ENCODE data around the gene PSMB11. TPM values are rescaled to one million over a fixed set of nuclear protein-coding genes. Genes with fewer than 3 reads are reported as not detected.

PSMB11 gene
- polyA plus RNA-seq, 4 donors, result not detected

GRCh38 chr14:23040100-23040499 is 1.9 kb upstream of the PSMB11 start:
- no peak for DNase-seq (ENCODE audit: low read depth in 4 of 4, low spot score in 3 of 4)

GRCh38 chr14:23041729-23042128 is 283 bp upstream of the PSMB11 start:
- no peak for DNase-seq (ENCODE audit: low read depth in 4 of 4, low spot score in 3 of 4)

GRCh38 chr14:23043145-23043544 is 1.1 kb downstream of the PSMB11 start:
- DNase-seq (ENCODE audit: low read depth in 4 of 4, low spot score in 3 of 4), result no peak

- DNase-seq (ENCODE audit: low read depth in 4 of 4, low spot score in 3 of 4), result no peak
Measured at GRCh38 chr14:23043754-23044153, 1.7 kb downstream of the PSMB11 start.

GRCh38 chr14:23044840-23045239 is 2.8 kb downstream of the PSMB11 start:
- no peak for DNase-seq (ENCODE audit: low read depth in 4 of 4, low spot score in 3 of 4)

- no peak for DNase-seq (ENCODE audit: low read depth in 4 of 4, low spot score in 3 of 4)
Measured at GRCh38 chr14:23045419-23046357, 3.7 kb downstream of the PSMB11 start.

- DNase-seq (ENCODE audit: low read depth in 4 of 4, low spot score in 3 of 4), result no peak
Measured at GRCh38 chr14:23047034-23047634, 5.1 kb downstream of the PSMB11 start.

GRCh38 chr14:23047751-23048693 is 6.0 kb downstream of the PSMB11 start:
- no peak for DNase-seq (ENCODE audit: low read depth in 4 of 4, low spot score in 3 of 4)

GRCh38 chr14:23049011-23049410 is 7.0 kb downstream of the PSMB11 start:
- DNase-seq (ENCODE audit: low read depth in 4 of 4, low spot score in 3 of 4), result no peak

- DNase-seq (ENCODE audit: low read depth in 4 of 4, low spot score in 3 of 4), result no peak
Measured at GRCh38 chr14:23051141-23052057, 9.4 kb downstream of the PSMB11 start.

GRCh38 chr14:23052182-23052623 is 10.2 kb downstream of the PSMB11 start:
- no peak for DNase-seq (ENCODE audit: low read depth in 4 of 4, low spot score in 3 of 4)

- no peak for DNase-seq (ENCODE audit: low read depth in 4 of 4, low spot score in 3 of 4)
Measured at GRCh38 chr14:23052671-23053070, 10.7 kb downstream of the PSMB11 start.

- DNase-seq (ENCODE audit: low read depth in 4 of 4, low spot score in 3 of 4), result no peak
Measured at GRCh38 chr14:23053426-23053825, 11.4 kb downstream of the PSMB11 start.

- no peak for DNase-seq (ENCODE audit: low read depth in 4 of 4, low spot score in 3 of 4)
Measured at GRCh38 chr14:23054000-23054811, 12.2 kb downstream of the PSMB11 start.

GRCh38 chr14:23055147-23055550 is 13.1 kb downstream of the PSMB11 start:
- no peak for DNase-seq (ENCODE audit: low read depth in 4 of 4, low spot score in 3 of 4)

- no peak for DNase-seq (ENCODE audit: low read depth in 4 of 4, low spot score in 3 of 4)
Measured at GRCh38 chr14:23055621-23056144, 13.7 kb downstream of the PSMB11 start.

GRCh38 chr14:23056145-23056955 is 14.3 kb downstream of the PSMB11 start:
- DNase-seq (ENCODE audit: low read depth in 4 of 4, low spot score in 3 of 4), result no peak
